ENCODE measurements around the gene PRKCZ. TPM values are rescaled to one million over a fixed set of nuclear protein-coding genes. Genes with fewer than 3 reads are reported as not detected.

Gene PRKCZ
- total and polyA plus RNA-seq, 9 of the 15 experiments (the other 6 are each of a cell fraction or from before 2014, with no cell fraction given): 0.07 to 3.1 (median 1.3) TPM

DNA sequence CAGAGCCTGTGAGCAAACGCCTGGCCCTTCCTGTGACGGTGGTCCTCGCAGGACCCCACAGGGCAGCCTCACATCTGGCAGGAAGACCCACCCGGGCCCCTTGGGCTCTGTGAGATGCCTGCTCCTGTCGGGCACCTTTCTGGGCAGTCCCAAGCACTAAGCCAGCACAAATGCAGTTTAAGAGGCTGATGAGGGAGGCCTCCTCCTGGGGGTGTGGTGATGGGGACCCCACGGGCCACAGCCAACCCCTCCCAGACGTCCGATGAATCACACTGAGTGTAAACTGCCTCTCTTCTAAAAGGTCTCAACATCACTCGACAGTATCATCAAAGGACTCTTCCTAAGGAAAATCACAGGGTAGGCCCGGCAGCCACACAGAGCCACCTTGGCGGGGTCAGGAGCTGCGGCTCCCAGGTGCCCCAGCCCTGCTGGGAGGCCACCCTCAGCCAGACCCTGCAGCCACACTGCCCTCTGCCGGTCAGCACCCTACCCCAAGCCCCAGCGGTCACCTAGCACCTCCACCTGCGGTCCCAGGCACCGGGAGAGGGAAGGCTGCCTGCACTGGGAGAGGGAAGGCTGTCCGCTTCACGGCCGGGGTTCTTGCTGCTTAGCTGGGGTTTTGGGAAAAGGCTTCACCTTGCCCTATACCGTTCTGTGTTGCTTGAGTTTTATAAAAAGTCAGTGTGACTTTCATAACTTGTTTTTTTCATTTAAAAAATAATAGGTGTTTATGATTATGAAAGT is 3.9 kb upstream of the PRKCZ start:
- Histone ChIP-seq H4K20me1 (replicated peaks; ENCODE audit: control insufficient read depth, insufficient read depth, low read length) (peaks cover 25% of the 10 kb centered on the region), H3K36me3 (ENCODE audit: control insufficient read depth, insufficient read depth, low read length) (no peaks in the 10 kb centered on the region), H3K9me3 (replicated peaks; ENCODE audit: control insufficient read depth, insufficient read depth, low read depth, low read length) (no peaks in the 10 kb centered on the region), H3K4me1 (replicated peaks in 1 of 2; ENCODE audit: control insufficient read depth in 2 of 2, insufficient read depth in 2 of 2, low read length in 2 of 2) (peaks cover 0 to 61% of the 10 kb centered on the region in 2 experiments; a peak in 2 of 5 replicates), H3K9ac (ENCODE audit: insufficient read depth in 1 of 2, low read depth in 2 of 2, low read length in 2 of 2) (no peak overlapping the region), H3K4me3 (no peak overlapping the region), H3K27ac (ENCODE audit: extremely low read depth, low read depth, low read length) (no peak overlapping the region), H3K27me3 (ENCODE audit: control insufficient read depth in 2 of 2, insufficient read depth in 2 of 2, low read length in 2 of 2) (peaks cover 24 to 57% of the 10 kb centered on the region in 2 experiments; a peak in 4 of 5 replicates), H3K4me2 (ENCODE audit: insufficient read depth, low read length) (no peak overlapping the region), H3K9me1 (ENCODE audit: control insufficient read depth, insufficient read depth, low read length) (peaks cover 3% of the 10 kb centered on the region), H2AFZ (ENCODE audit: low read depth, low read length) (no peak overlapping the region), H3K79me2 (ENCODE audit: control insufficient read depth, insufficient read depth, low read length) (no peaks in the 10 kb centered on the region)
- FAIRE-seq (peak; percentile 92), ATAC-seq (peak; percentile 93), DNase-seq (ENCODE audit: extremely low read depth in 1 of 4, low spot score in 3 of 4) (peak; percentile 83 to 92 (median 88))
- ChIA-PET POLR2A (interaction anchor here (1.0 to 1.1 kb wide), 2 partner anchors 69 to 85 kb away, joined by 3 to 5 read pairs; no protein-coding TSS in a partner anchor), CTCF (ENCODE audit: low intra/inter-chr PET ratio) (interaction anchor here (1.0 to 5.4 kb wide), 4 partner anchors 45 to 111 kb away, joined by 3 to 47 read pairs (median 11); no protein-coding TSS in a partner anchor)
- in situ Hi-C loops (cut with MboI): no loop called here
- intact Hi-C loops (cut with micrococcal nuclease): loop anchor here (1.0 to 2.0 kb wide), 2 partner anchors 86 to 102 kb away; no protein-coding TSS in a partner anchor
- BruUV-seq (replicated peaks): no TSS peak
- WGBS (ENCODE audit: insufficient coverage, low coverage, missing lambda C conversion rate): 4% methylated on average over 20 of the region's 20 CpGs
- TF ChIP-seq JUND (IDR thresholded peaks at IDR 0.05; ENCODE audit: borderline replicate concordance, low read depth, low read length): 0 out of 2 replicates have a peak, but pooled peaks have one; percentile 23
- TF ChIP-seq JUND (tag; IDR thresholded peaks at IDR 0.05; ENCODE audit: borderline replicate concordance, low read depth, low read length): no peak; the same call in 2 of the 3 replicates
- TF ChIP-seq HIVEP1 (CRISPR knock-in tag; IDR thresholded peaks at IDR 0.05): no peak
- no peak for TF ChIP-seq RUNX1 (IDR thresholded peaks at IDR 0.05; ENCODE audit: low read depth)
- TF ChIP-seq TSC22D4 (tag; IDR thresholded peaks at IDR 0.05): no peak
- TF ChIP-seq HNRNPH1 (optimal IDR thresholded peaks at IDR 0.05; ENCODE audit: low read depth, low read length): no peak
- peak; percentile 83 for TF ChIP-seq SMC3 (conservative IDR thresholded peaks at IDR 0.05; ENCODE audit: insufficient read depth, low read depth, low read length)
- no peak for TF ChIP-seq RBM25 (IDR thresholded peaks at IDR 0.05; ENCODE audit: low read depth, low read length, severe bottlenecking)
- no peak for TF ChIP-seq ZBTB1 (CRISPR knock-in tag; IDR thresholded peaks at IDR 0.05; ENCODE audit: borderline replicate concordance, low read depth)
- TF ChIP-seq HMG20A (CRISPR knock-in tag; conservative IDR thresholded peaks at IDR 0.05): no peak
- no peak for TF ChIP-seq THRAP3 (IDR thresholded peaks at IDR 0.05; ENCODE audit: borderline replicate concordance)
- TF ChIP-seq ZNF239 (CRISPR knock-in tag; IDR thresholded peaks at IDR 0.05): no peak
- TF ChIP-seq PPARD (CRISPR knock-in tag; IDR thresholded peaks at IDR 0.05): no peak
- TF ChIP-seq SRSF1 (IDR thresholded peaks at IDR 0.05; ENCODE audit: low read depth, low read length): no peak
- TF ChIP-seq ZNF436 (CRISPR knock-in tag; IDR thresholded peaks at IDR 0.05): no peak
- TF ChIP-seq ILK (tag; IDR thresholded peaks at IDR 0.05; ENCODE audit: borderline replicate concordance, low read depth): no peak
- TF ChIP-seq PTTG1 (tag; IDR thresholded peaks at IDR 0.05; ENCODE audit: low read depth): no peak
- TF ChIP-seq ZC3H11A (IDR thresholded peaks at IDR 0.05; ENCODE audit: low read depth, low read length): no peak
- TF ChIP-seq PML (IDR thresholded peaks at IDR 0.05; ENCODE audit: low read length): no peak
- no peak for TF ChIP-seq CREB3L1 (IDR thresholded peaks at IDR 0.05; ENCODE audit: borderline replicate concordance, low read depth)
- TF ChIP-seq CBX3 (IDR thresholded peaks at IDR 0.05; ENCODE audit: borderline replicate concordance in 1 of 2, low read length in 2 of 2): no peak
